A673 (cell line): Measurements from ENCODE around the gene HIGD2A. TPM values are rescaled to one million over a fixed set of nuclear protein-coding genes. Genes with fewer than 3 reads are reported as not detected.

Source experiments
- BruUV-seq: library from RNA; stranded (reverse); fragments of 400-500 nt; replicated peaks from 2 replicates; lab custom pipeline; 2021; lab: Mats Ljungman, UMichigan
- CTCF ChIA-PET: fragments of 300-600 bp; sonication (Branson Sonifier 250); formaldehyde crosslinking; loops from one replicate; lab custom pipeline; 2022; ENCODE audit warnings: antibody characterized with exemption; lab: Charles Lee
- POLR2A ChIA-PET: fragments of 300-600 bp; sonication (Branson Sonifier 250); formaldehyde crosslinking; loops from one replicate; lab custom pipeline; 2022; ENCODE audit warnings: antibody characterized with exemption; ENCODE audit not compliant: low non-redundant PET; lab: Charles Lee
- DNase-seq: peaks from one replicate; pipeline ENCODE4 v3.0.0-alpha.2; 2015; ENCODE audit warnings: low spot score
- H3K27ac ChIP-seq: fragments of 200-600 bp; sonication (generic); 2 replicates; pipeline ENCODE4 v1.5.1; 2016; ENCODE audit warnings: mixed run types, low read depth, mild to moderate bottlenecking, mixed read lengths, antibody characterized with exemption, low read length; ENCODE audit not compliant: poor library complexity, severe bottlenecking
- H3K27me3 ChIP-seq: fragments of 200-600 bp; sonication (generic); replicated peaks from 2 replicates; pipeline ENCODE4 v1.6.1; 2017; ENCODE audit warnings: mixed run types, low read depth, mild to moderate bottlenecking, mixed read lengths, antibody characterized with exemption, low read length; ENCODE audit not compliant: insufficient read depth, poor library complexity
- H3K36me3 ChIP-seq: fragments of 200-600 bp; sonication (generic); 2 replicates; pipeline ENCODE4 v1.6.1; 2016; ENCODE audit warnings: mixed run types, mild to moderate bottlenecking, mixed read lengths, antibody characterized with exemption, low read length; ENCODE audit not compliant: insufficient read depth, poor library complexity, severe bottlenecking
- H3K4me1 ChIP-seq: fragments of 200-600 bp; sonication (generic); 2 replicates; pipeline ENCODE4 v1.6.1; 2017; ENCODE audit warnings: mixed run types, mild to moderate bottlenecking, mixed read lengths, antibody characterized with exemption, low read length; ENCODE audit not compliant: insufficient read depth, poor library complexity, severe bottlenecking
- H3K4me3 ChIP-seq: fragments of 200-600 bp; sonication (generic); 2 replicates; pipeline ENCODE4 v1.5.1; 2016; ENCODE audit warnings: low read depth, mixed run types, mild to moderate bottlenecking, mixed read lengths, low read length; ENCODE audit not compliant: poor library complexity, severe bottlenecking
- H3K9me3 ChIP-seq: fragments of 200-600 bp; sonication (generic); 2 replicates; pipeline ENCODE4 v1.6.1; 2016; ENCODE audit warnings: mixed run types, low read depth, mild to moderate bottlenecking, mixed read lengths, antibody characterized with exemption, low read length; ENCODE audit not compliant: poor library complexity, severe bottlenecking
- EZH2 ChIP-seq: fragments of 200-600 bp; sonication (generic); IDR thresholded peaks from 2 replicates; pipeline ENCODE4 v1.6.1; 2017; ENCODE audit warnings: borderline replicate concordance, low read depth, mild to moderate bottlenecking, mixed read lengths, antibody characterized with exemption, low read length; ENCODE audit not compliant: poor library complexity, severe bottlenecking
- intact Hi-C: fragments of 100-400 bp; cut with micrococcal nuclease; formaldehyde crosslinking; loops from one replicate; pipeline ENCODE4 v1.10.0; 2022; ENCODE audit not compliant: unreplicated experiment
- total RNA-seq: library from RNA; stranded (reverse); gene quantifications from 2 replicates; pipeline ENCODE4 v1.2.3, GENCODE V29; 2021
- TF ChIP-seq, protein P1 (sequence below): fragments of 300-800, 200-600 bp; sonication (generic); conservative IDR thresholded peaks from 2 replicates; pipeline ENCODE4 v1.5.1; 2017; ENCODE audit warnings: low read depth, mild to moderate bottlenecking, antibody characterized with exemption, low read length, moderate library complexity, mixed read lengths

HIGD2A gene
- total RNA-seq, 1 experiment from 2014 or later, result 81.7 TPM

DNA sequence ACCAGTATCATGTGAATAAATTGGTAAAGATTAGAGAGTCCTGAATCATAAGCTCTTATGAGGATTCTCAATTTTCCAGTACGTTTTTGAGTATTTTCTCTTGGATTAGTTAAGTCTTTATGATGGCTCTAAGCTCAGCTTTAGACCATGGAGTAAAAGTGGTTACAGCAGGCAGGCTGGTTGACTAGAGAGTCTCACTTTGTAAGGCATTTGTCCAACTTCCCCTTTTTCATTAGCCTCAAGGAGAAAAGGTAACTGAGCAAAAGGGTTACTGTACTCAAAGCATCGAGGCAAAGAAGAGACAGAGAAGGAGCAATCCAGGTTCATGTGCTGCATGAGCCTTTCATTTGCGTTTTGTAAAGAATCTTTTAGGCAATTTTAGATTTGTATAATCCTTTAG, 8.7 kb upstream of the HIGD2A start:
- intact Hi-C loops, result no loop called here
- no TSS peak for BruUV-seq
- ChIA-PET POLR2A (no interaction called here), CTCF (no interaction called here)
- Histone ChIP-seq H3K36me3 (peaks cover 26% of the 10 kb centered on the region), H3K27me3 (no peaks in the 10 kb centered on the region), H3K27ac (no peak overlapping the region), H3K9me3 (no peaks in the 10 kb centered on the region), H3K4me1 (no peaks in the 10 kb centered on the region), H3K4me3 (no peak overlapping the region)
- no peak for DNase-seq
- TF ChIP-seq EZH2, result no peak
- TF ChIP-seq, protein P1, sequence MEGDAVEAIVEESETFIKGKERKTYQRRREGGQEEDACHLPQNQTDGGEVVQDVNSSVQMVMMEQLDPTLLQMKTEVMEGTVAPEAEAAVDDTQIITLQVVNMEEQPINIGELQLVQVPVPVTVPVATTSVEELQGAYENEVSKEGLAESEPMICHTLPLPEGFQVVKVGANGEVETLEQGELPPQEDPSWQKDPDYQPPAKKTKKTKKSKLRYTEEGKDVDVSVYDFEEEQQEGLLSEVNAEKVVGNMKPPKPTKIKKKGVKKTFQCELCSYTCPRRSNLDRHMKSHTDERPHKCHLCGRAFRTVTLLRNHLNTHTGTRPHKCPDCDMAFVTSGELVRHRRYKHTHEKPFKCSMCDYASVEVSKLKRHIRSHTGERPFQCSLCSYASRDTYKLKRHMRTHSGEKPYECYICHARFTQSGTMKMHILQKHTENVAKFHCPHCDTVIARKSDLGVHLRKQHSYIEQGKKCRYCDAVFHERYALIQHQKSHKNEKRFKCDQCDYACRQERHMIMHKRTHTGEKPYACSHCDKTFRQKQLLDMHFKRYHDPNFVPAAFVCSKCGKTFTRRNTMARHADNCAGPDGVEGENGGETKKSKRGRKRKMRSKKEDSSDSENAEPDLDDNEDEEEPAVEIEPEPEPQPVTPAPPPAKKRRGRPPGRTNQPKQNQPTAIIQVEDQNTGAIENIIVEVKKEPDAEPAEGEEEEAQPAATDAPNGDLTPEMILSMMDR, result no peak

DNA sequence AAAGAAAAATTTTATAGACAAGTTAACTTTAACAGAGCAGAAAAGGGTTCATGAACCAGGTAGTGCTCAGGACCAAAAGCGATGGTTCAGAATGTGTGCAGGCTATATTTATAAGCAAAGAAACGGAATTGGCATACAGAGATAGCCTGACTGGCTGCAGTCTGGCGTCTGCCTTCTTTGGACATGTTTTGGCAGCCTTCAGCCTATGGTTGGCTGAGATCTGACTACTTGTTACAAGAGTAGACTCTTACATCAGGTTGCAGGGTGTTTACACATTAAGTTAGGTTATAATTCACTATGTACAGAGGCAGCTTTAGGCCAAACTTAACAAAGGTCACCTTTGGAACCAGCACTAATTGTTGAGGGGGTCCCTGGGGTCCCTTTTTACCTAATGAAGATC, 7.1 kb upstream of the HIGD2A start:
- DNase-seq, result no peak
- Histone ChIP-seq H3K27ac (no peak overlapping the region), H3K4me1 (no peaks in the 10 kb centered on the region), H3K27me3 (no peaks in the 10 kb centered on the region), H3K9me3 (no peaks in the 10 kb centered on the region), H3K4me3 (no peak overlapping the region), H3K36me3 (peaks cover 40% of the 10 kb centered on the region)
- BruUV-seq, result no TSS peak
- CTCF ChIA-PET, result no interaction called here
- POLR2A ChIA-PET, result no interaction called here
- TF ChIP-seq, protein P1, result no peak
- TF ChIP-seq EZH2, result no peak
- intact Hi-C loops, result no loop called here

DNA sequence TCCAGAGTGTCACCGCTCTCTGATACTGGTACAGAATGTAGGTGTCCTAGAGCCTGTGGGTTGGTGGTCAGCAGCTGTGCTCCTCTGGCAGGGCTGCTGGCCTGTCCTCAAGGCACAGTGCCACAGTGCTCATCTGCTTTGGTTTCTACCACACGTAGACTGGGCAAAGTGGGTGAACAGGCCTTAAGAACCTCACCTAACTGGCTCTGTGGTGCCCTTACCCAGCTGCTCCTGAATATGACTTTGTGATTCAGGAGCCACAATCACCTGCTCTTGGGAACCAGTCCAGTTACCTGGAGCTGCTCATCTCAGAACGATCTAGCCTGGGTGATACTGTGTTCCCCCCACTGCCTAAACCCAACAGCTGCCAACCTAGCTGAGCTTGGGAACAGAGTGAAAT, 6.6 kb upstream of the HIGD2A start:
- no peak for DNase-seq
- POLR2A ChIA-PET, result no interaction called here
- Histone ChIP-seq H3K27me3 (no peaks in the 10 kb centered on the region), H3K4me3 (no peak overlapping the region), H3K9me3 (no peaks in the 10 kb centered on the region), H3K36me3 (peaks cover 44% of the 10 kb centered on the region), H3K4me1 (peaks cover 5% of the 10 kb centered on the region), H3K27ac (no peak overlapping the region)
- TF ChIP-seq EZH2, result no peak
- TF ChIP-seq, protein P1, result no peak
- BruUV-seq, result no TSS peak
- intact Hi-C loops, result no loop called here
- CTCF ChIA-PET, result no interaction called here
